Amniotic epithelial cell (primary cell): ENCODE measurements around the gene SFXN5.

ENCODE experiments used
- DNase-seq: peaks from one replicate; pipeline ENCODE4 v3.0.0-alpha.2; 2010; ENCODE audit warnings: low read depth

The SFXN5 gene

GRCh38 chr2:72955228-72956049 lies 116.1 kb downstream of the SFXN5 start:
- DNase-seq, result no peak

DNA sequence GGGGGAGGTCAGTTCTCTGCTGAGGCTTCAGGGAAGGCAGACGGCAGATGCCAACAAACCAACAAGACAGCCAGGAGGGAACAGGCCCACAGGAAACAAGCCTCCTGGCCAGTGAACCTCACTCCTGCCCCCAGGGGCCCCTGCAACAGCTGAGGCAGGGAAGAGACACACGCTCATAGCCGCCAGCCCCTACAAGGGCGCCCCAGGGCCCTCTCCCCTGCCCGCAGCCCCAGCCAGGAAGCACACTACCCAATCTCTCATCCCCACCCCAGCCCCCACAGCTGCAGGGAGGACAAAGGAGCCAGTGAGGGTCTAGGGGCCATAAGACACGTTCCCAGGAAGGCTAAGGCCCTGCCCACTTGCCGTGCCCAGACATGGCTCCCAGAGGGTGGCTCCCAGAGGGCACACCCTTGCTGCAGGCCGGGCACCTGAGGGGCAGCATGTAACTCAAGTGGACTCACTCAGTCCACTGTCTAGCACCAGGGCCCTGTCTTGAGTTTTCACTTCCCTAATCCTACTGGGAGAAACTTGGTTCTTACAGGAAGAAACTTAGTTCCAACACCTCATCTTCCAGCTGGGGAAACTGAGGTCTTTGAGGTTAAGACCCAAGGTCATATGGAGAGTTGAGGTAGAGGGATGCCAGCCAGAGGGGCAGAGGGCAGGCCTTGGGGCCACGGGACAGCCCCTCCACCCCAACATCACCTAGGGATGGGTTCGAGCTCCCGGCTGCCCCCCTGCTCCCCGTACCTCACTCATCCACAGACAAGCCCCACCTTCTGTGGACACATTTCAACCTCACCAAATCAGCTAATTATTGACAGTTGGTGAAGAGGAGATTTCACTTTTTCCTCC lies 116.9 kb downstream of the SFXN5 start:
- no peak for DNase-seq

GRCh38 chr2:72953976-72954375 lies 117.5 kb downstream of the SFXN5 start:
- DNase-seq, result no peak

DNA sequence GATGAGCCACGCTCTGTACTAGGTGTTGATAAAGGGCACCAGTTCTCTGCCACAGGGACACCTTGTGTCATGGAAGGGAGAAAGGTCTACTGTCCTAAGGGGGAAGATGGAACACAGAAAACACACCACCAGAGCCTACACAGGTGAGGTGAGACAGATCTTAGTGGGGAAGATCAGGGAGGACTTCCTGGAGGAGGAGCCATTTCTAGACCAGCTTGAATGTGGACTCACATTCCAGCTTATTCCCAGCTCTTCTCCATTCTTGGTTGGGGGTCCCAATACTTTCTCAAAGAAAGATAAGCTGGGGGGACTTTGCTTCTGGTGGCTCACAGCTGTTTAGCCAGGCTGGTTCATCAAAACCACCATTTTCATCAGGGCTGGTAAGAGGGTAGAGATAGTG lies 118.0 kb downstream of the SFXN5 start:
- DNase-seq, result no peak

DNA sequence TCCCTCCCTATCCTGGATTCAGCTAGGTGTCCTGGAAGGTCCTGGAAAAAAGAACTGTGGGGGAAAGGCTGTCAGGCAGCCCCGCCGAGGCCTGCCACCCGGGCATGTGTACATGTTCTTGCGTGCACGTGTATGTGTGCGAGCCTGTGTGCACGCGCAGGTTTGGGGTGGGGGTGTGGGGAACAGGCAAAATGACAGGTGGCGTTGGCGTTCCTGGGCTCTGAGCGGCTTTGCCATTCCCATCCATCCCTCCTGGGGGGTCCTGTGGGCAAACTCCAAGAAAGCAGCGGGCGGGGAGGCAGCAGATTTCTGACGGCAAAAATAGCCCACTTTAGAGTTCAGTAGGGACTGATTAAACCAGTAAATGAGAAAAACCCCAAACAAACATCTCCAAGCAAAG lies 118.6 kb downstream of the SFXN5 start:
- DNase-seq, result no peak

- no peak for DNase-seq
Observed at GRCh38 chr2:72952110-72952823, 119.2 kb downstream of the SFXN5 start.

DNA sequence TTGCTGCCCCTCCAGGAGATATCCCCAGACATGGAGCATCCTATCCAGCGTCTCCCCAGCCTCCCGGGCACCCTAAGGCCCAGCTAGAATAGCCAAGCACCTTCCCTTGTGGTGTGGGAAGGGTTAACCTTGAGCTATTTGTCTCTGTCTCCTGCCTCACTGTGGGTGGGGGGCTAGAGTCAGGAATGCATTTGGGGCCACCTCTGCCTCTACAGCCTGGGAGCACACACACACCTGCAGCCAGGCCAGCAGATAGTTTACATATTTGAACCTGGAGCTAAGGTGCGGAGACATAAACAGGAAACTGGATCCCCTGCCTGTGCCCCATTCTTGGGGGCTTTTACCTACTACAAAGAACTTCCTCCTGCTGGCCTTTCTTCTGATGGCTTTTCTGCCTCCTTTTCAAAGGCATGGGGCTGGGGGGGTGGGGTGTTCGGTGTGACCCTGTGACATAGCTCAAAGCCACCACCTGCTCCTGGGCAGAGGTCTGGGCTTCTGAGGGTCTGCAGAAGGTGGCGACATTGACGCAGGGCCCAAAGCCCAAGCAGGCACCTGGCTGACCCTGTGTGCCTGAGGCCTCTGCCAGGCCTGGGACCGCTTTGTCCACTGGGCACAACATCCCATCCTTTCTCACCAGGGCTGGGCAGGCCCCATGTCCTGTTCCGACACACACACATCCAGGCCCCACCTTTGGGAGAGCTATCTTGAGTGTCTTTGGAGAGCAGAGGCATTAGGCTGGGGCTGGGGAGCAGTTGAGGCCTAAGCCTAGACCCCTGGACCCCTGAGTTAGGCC lies 120.0 kb downstream of the SFXN5 start:
- DNase-seq, result no peak

GRCh38 chr2:72950558-72951255 lies 120.8 kb downstream of the SFXN5 start:
- no peak for DNase-seq

DNA sequence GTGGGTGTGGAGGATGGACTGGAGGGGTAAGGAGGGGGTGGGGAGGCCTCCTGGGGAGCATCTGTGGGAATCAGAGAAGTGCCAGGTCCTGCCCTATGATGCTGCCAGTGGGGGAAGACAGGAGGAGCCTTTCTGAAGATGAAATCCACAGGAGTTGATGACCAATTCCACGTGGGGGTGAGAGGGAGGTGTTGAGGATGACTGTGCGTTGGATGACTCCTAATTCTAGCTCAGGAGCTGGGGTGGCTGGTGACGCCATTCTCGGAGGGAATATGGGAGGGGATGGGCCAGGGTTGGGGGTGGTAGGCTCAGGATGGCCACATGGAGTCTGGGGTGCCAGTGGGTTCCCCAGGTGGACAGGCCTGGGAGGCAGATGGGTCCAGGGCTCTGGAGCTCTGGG lies 121.9 kb downstream of the SFXN5 start:
- DNase-seq, result no peak

DNA sequence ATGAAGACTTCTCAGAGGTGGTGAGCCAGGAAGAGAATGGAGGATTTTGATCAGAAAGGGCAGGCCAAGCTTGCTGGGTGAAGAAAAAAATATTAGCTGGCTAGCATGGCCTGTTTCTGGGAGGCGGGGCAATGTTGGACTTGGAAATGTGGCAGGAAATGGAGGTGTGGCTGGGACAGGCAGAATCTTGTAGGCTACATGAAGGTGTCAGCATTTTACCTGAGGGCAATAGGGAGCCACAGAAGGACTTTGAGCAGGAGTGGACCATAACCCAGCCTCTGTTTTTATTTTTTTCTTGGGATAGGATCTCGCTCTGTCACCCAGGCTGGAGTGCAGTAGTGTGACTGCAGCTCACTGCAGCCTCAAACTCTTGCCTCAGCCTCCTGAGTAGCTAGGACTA lies 122.5 kb downstream of the SFXN5 start:
- no peak for DNase-seq

DNA sequence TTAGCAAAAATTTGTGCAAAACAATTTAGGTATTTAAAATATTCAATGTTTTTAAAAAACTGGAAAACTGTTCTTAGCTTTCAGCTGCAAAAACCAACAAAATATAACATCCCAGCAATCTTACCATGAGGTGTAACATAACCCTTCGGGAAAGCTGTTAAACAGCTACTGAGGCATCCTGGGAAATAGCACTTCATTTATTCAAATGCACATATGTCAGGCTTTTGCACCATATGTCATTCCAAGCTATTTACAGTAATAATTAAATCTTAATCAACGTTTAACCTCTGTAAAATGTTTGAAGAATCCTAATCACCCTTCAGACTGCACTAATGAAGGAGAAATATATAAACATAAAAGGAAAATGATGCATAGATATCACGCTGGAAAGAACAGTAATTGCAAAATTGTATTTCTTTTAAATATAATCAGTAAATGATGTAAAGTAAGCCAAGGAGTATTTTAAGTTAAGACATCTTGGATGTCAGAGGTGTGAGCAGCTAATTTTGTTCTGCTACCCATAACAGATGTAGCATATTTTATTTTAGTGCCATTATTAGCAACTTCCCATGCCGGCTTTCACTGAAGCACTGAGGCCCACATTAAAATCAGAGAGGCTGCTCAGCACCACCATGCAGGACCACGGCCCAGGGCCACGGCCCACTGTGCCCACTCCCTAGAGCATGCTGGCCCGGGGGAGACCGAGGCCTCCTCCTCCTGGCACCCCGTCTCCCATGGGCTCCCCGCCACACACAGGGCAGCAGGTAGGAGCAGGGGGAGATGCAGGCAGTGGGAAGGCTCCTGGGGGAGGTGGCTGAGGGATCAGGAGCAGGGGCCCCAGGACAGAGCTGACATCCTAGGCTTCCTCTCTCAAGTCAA lies 123.3 kb downstream of the SFXN5 start:
- no peak for DNase-seq

- no peak for DNase-seq
Observed at GRCh38 chr2:72946466-72946865, 125.0 kb downstream of the SFXN5 start.

- DNase-seq, result no peak
Observed at GRCh38 chr2:72945450-72946019, 126.0 kb downstream of the SFXN5 start.

DNA sequence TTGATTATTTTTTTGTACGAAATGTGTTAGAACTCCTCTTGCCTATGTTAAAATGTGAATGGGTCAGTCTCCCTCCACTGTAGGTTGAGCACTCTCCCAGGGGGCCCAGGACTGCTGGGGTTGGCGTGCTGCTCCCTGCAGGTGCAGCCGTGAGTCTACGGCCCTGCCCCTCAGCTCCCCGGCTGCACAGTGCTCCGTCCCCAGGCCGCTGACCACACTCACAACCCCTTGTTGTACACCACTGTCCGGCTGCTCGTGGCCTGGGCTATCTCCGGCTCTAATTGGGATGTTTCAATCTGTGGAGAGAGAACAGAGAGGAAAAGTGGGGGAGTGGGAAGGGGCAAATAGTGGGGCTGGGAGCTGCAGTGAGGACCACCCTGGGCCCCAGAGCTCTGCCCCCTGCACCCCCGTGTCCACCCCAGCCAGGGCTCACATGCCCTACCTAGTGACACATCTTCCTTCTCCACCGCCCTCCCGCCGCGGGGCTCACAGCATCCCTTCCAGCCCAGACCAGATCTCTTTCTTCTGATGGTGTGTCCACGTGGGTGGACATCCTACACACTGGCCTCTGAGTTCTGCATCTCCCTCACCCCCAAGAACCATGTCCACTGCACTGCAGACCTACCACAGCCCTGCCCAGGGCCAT lies 126.6 kb downstream of the SFXN5 start:
- DNase-seq, result no peak

DNA sequence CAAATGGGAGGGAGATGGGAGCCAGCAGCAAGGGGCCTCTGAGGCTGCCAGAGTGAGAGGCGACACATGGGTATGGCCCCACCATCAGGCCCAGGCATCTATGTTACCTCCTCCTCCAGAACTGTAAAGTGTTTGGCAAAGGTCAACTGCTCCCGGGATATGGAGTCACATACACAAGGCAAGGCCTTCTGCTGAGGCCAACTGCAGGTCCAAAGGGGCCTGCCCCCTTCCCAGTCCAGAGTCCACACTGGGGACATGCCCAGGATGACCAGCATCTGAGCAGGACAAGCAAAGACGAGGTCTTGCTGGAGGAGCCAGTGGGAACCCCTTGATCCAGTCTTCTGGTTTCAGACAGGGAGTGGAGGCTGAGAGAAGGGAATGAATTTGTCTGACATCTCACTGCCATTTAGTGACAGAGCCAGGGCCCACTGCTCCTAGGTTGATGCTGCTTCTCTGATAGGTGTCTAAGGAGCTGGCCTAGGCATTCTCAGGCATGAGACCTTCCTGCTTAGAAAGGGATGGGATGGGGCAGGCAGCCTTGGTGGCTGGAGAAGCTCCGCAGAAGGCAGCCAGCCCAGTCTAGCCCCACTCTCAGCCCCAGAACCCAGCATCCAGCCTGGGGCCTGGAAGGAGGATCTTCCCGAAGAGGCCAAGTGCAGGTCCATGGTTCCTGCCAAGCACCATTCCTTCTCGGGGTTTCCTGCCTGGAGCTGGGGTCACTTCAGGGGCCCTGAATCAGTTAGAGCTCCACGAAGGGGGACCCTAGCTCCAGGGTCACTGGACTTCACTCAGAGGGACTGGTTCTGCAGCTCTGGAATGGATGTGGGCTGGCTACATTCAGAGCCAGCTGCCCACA lies 127.7 kb downstream of the SFXN5 start:
- no peak for DNase-seq

DNA sequence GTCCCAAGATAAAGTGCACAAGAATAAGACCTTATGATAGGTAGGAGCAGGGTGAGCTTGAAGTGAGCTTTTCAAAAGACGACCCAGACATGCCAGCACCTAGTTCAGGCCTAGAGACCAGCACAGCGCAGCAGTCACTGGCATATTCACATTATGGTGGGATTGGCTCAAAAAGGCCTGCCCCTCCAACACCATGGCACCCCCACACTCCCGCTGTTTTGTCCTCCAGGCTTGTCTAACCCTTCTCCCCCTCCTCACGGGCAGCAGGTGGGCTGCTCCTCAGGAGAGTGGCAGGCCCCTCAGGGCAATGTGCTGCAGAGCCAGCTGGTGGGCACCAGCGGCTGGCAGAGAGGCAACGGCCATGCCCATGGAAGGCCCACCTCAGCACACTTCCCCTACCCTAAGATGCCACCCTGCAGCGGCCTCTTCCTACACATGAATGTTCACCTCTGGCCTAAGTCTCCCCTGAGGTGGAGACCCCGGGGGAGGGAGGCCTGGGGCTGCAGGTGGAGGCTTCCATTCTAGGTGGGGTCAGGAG lies 128.6 kb downstream of the SFXN5 start:
- no peak for DNase-seq

DNA sequence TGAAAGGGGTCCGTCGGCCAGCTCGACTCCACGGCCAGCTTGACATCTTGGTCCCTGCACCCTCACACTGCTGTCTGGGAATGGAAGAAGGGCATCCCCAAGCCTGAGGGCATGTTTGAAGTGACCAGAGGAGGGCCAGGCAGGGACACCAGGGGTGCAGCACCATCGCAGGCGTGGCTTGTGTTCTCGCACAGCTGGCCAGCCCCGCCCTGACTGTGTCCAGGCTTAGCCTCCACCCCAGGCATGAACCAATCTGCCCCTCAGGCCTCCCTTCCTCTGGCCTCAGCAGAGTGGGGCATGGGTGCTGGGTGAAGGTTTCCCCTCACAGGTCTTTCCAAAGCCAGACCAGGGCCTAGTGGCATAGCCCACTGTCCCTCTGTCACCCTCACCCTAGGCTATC lies 129.2 kb downstream of the SFXN5 start:
- DNase-seq, result no peak

GRCh38 chr2:72940786-72941185 lies 130.7 kb downstream of the SFXN5 start:
- no peak for DNase-seq
